KMS-11 (cell line): ENCODE measurements around the gene SRP19.
"Not testable (repeated sequence)": the region's sequence is repeated elsewhere in the genome, so short reads cannot be mapped to it uniquely, and the experiment has no call there.

Experiments used
- H2AFZ ChIP-seq: fragments of 200-600 bp; sonication (generic); 2 replicates; pipeline ENCODE4 v1.6.1; 2016; ENCODE audit warnings: antibody characterized with exemption, mixed run types, low read depth
- H3K27ac ChIP-seq: fragments of 200-600 bp; sonication (generic); 2 replicates; pipeline ENCODE4 v1.6.1; 2016; ENCODE audit warnings: mild to moderate bottlenecking, mixed run types
- H3K27me3 ChIP-seq: fragments of 200-600 bp; sonication (generic); 2 replicates; pipeline ENCODE4 v1.6.1; 2017; ENCODE audit warnings: mild to moderate bottlenecking, low read depth, mixed run types, moderate library complexity; ENCODE audit not compliant: insufficient read depth
- H3K36me3 ChIP-seq: fragments of 200-600 bp; sonication (generic); 2 replicates; pipeline ENCODE4 v1.6.1; 2017; ENCODE audit warnings: mild to moderate bottlenecking, mixed run types; ENCODE audit not compliant: insufficient read depth
- H3K4me1 ChIP-seq: fragments of 200-600 bp; sonication (generic); 2 replicates; pipeline ENCODE4 v1.6.1; 2016; ENCODE audit warnings: mild to moderate bottlenecking, low read depth, mixed run types; ENCODE audit not compliant: poor library complexity, severe bottlenecking
- H3K4me2 ChIP-seq: fragments of 200-600 bp; sonication (generic); 2 replicates; pipeline ENCODE4 v1.7.0; 2016; ENCODE audit warnings: mild to moderate bottlenecking, mixed run types
- H3K4me3 ChIP-seq: fragments of 200-600 bp; sonication (generic); IDR thresholded peaks from 2 replicates; pipeline ENCODE4 v1.6.1; 2017; ENCODE audit warnings: low read depth, low read length, mixed read lengths; ENCODE audit not compliant: insufficient read depth
- H3K79me2 ChIP-seq: fragments of 200-600 bp; sonication (generic); 2 replicates; pipeline ENCODE4 v1.6.1; 2016; ENCODE audit warnings: low read depth, mixed run types; ENCODE audit not compliant: insufficient read depth
- H3K9ac ChIP-seq: fragments of 200-600 bp; sonication (generic); 2 replicates; pipeline ENCODE4 v1.6.1; 2016; ENCODE audit warnings: mild to moderate bottlenecking, mixed run types
- H4K20me1 ChIP-seq: fragments of 200-600 bp; sonication (generic); 2 replicates; pipeline ENCODE4 v1.6.1; 2016; ENCODE audit warnings: mild to moderate bottlenecking, mixed run types; ENCODE audit not compliant: insufficient read depth
- TF ChIP-seq, protein P1 (sequence below): fragments of 200-600 bp; sonication (generic); conservative IDR thresholded peaks from 2 replicates; pipeline ENCODE4 v1.6.1; 2017; ENCODE audit warnings: low read depth, mild to moderate bottlenecking, antibody characterized with exemption, low read length, moderate library complexity, mixed read lengths

The SRP19 gene

DNA sequence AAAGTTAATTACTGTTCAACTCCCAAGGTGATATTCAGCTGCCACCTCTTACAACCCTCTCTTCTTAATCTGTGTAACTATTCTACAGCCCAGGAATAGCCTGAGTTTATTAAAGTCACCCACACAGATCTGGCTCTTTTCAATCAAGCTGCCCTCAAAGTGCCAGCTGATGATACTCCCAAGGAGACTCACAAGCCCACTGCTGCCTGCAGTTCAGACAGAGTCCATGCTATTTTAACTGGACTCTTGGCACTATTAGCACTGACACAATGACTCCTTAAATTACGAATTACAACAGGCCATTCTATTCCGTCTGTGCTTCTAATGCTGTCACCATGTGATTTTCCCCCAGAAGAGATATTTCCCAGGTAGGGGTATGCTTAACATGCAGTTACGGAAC, 34.6 kb downstream of the SRP19 start:
- TF ChIP-seq, protein P1, sequence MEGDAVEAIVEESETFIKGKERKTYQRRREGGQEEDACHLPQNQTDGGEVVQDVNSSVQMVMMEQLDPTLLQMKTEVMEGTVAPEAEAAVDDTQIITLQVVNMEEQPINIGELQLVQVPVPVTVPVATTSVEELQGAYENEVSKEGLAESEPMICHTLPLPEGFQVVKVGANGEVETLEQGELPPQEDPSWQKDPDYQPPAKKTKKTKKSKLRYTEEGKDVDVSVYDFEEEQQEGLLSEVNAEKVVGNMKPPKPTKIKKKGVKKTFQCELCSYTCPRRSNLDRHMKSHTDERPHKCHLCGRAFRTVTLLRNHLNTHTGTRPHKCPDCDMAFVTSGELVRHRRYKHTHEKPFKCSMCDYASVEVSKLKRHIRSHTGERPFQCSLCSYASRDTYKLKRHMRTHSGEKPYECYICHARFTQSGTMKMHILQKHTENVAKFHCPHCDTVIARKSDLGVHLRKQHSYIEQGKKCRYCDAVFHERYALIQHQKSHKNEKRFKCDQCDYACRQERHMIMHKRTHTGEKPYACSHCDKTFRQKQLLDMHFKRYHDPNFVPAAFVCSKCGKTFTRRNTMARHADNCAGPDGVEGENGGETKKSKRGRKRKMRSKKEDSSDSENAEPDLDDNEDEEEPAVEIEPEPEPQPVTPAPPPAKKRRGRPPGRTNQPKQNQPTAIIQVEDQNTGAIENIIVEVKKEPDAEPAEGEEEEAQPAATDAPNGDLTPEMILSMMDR: no peak
- Histone ChIP-seq H3K36me3 (no peaks in the 10 kb centered on the region), H2AFZ (no peak overlapping the region), H3K79me2 (no peaks in the 10 kb centered on the region), H3K4me1 (peaks cover 16% of the 10 kb centered on the region), H3K27ac (no peak overlapping the region), H3K27me3 (no peaks in the 10 kb centered on the region), H3K4me2 (no peak overlapping the region), H3K4me3 (no peak overlapping the region), H4K20me1 (no peaks in the 10 kb centered on the region), H3K9ac (no peak overlapping the region)

DNA sequence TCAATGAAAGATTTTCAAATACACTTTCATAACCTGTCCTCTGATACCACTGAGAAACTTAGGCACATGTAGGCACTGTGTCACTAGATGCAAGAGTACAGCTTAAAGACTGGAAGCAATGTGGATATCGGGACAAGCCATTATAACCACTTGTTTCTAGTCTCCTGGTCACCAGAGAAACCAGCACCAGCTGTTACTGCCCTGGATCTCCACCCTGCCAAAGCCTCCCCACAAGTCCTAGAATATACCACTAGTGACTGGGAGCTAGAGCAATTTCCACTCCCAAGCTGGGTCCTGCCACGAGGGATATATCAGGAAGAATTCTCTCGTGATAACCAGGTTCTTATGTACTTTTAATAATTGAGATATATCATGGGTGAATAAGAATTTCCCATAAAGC, 41.5 kb downstream of the SRP19 start:
- Histone ChIP-seq H3K27me3 (no peaks in the 10 kb centered on the region), H3K27ac (no peak overlapping the region), H3K4me3 (no peak overlapping the region), H4K20me1 (no peaks in the 10 kb centered on the region), H3K4me1 (no peaks in the 10 kb centered on the region), H3K79me2 (no peaks in the 10 kb centered on the region), H3K4me2 (no peak overlapping the region), H3K36me3 (no peaks in the 10 kb centered on the region), H2AFZ (no peak overlapping the region), H3K9ac (no peak overlapping the region)
- TF ChIP-seq, protein P1: no peak

DNA sequence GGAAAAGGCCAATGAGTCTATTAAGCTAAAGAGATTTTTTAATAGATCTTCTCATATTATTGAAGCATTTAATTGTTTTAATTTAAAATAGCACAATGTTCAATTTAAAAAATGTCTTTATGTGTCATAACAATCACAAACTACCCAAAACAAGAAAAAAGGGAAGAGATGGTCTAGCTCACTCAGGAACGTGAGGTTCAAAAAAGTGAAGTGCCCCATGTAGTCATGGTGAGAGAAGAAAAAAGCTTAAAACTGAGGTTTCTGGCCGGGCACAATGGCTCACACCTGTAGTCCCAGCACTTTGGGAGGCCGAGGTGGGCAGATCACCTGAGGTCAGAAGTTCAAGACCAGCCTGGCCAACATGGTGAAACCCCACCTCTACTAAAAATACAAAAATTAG, 43.9 kb downstream of the SRP19 start:
- H2AFZ ChIP-seq, H3K4me2 ChIP-seq, H4K20me1 ChIP-seq, H3K4me3 ChIP-seq, H3K27me3 ChIP-seq, H3K36me3 ChIP-seq, H3K27ac ChIP-seq, H3K4me1 ChIP-seq, H3K79me2 ChIP-seq, H3K9ac ChIP-seq: not testable (repeated sequence)

DNA sequence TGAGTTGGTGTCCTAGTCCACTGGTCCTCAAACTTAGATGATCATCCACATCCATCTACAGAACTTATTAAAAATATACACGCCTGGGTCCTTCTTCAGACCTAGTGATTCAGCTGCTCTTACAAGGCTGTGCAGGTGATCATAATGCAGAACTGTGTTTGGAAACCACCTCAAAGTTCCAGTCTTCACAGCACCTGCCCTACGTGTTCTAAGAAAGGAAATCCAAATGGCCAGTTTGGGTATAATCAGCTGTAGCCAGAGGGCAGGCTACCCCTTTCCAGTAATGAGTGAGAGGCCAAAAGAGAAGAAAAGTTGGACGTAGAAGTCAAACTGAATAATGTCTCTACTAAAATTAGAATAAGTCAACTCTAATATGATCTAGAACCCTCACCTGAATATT, 45.5 kb downstream of the SRP19 start:
- no peak overlapping the region for H3K9ac ChIP-seq
- H2AFZ ChIP-seq: no peak overlapping the region
- H3K4me1 ChIP-seq: no peaks in the 10 kb centered on the region
- no peaks in the 10 kb centered on the region for H4K20me1 ChIP-seq
- H3K79me2 ChIP-seq: no peaks in the 10 kb centered on the region
- H3K27me3 ChIP-seq: no peaks in the 10 kb centered on the region
- no peak overlapping the region for H3K4me3 ChIP-seq
- TF ChIP-seq, protein P1: no peak
- no peak overlapping the region for H3K4me2 ChIP-seq
- no peak overlapping the region for H3K27ac ChIP-seq
- H3K36me3 ChIP-seq: no peaks in the 10 kb centered on the region

DNA sequence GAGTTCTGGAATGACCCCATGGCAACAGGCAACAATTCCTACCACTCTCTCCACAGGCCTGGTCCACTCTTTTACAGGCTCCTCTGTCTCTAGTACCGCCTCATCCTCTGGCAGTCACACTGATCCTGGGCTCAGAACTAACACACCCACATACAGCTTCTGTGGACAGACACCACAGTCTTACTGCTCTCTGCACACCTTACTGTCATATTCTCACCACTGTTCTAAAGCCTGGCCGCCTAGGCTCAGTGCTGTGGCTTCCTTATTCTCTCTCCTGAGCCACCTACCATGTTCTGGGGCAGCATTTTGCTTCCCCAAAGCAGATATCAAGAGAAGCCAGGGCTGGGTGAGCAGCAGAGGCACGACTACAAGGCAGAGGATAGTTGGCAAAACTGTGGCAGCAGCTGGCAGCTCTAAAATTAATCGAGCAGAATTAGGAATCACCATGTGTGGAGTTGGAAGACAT, 46.1 kb downstream of the SRP19 start:
- Histone ChIP-seq H3K27me3 (no peaks in the 10 kb centered on the region), H3K79me2 (no peaks in the 10 kb centered on the region), H3K9ac (no peak overlapping the region), H3K4me1 (no peaks in the 10 kb centered on the region), H3K4me2 (no peak overlapping the region), H3K4me3 (no peak overlapping the region), H3K36me3 (no peaks in the 10 kb centered on the region), H2AFZ (no peak overlapping the region), H4K20me1 (no peaks in the 10 kb centered on the region), H3K27ac (no peak overlapping the region)
- TF ChIP-seq, protein P1: no peak
